Panc1 (cell line): Measurements from ENCODE around the gene AMN.

Experiments
- CTCF ChIP-seq: fragments of 450-650 bp; IDR thresholded peaks from 2 replicates; pipeline ENCODE4 v1.5.1; 2017; ENCODE audit warnings: mild to moderate bottlenecking
- POLR2AphosphoS5 ChIP-seq: IDR thresholded peaks from 2 replicates; pipeline ENCODE4 v1.6.1; 2012; ENCODE audit warnings: mild to moderate bottlenecking, low read depth, low read length, moderate library complexity
- REST ChIP-seq, 2 experiments: IDR thresholded peaks; 2 replicates each; pipeline ENCODE4 v1.6.1; 2011 to 2012; ENCODE audit warnings: low read depth in 2 of 2, control low read depth in 1 of 2, low read length in 1 of 2, mild to moderate bottlenecking in 1 of 2, moderate library complexity in 1 of 2; ENCODE audit not compliant: insufficient read depth in 1 of 2
- SIN3A ChIP-seq: IDR thresholded peaks from 2 replicates; pipeline ENCODE4 v1.6.1; 2012; ENCODE audit warnings: low read depth, mild to moderate bottlenecking, low read length, moderate library complexity, borderline replicate concordance; ENCODE audit not compliant: insufficient read depth
- TCF7L2 ChIP-seq: IDR thresholded peaks from 2 replicates; pipeline ENCODE4 v1.6.1; 2011; ENCODE audit warnings: mild to moderate bottlenecking, low read depth, low read length, inconsistent platforms

- no peak for TF ChIP-seq CTCF
- TF ChIP-seq SIN3A, result no peak
- TF ChIP-seq POLR2AphosphoS5, result no peak
- no peak for TF ChIP-seq REST (IDR thresholded peaks at IDR 0.05; ENCODE audit: insufficient read depth in 1 of 2, low read depth in 2 of 2, low read length in 1 of 2)
- TF ChIP-seq TCF7L2, result no peak
These were observed 51.3 kb downstream of the AMN start for GRCh38 chr14:102973706-102974285.
